HK-2 (cell line): ENCODE data around the gene OR5AC2.

Experiments used
- DNase-seq: peaks from one replicate; pipeline ENCODE4 v3.0.0-alpha.2; 2018; ENCODE audit not compliant: unreplicated experiment

Gene OR5AC2

GRCh38 chr3:98086873-98087272 is at the start of gene OR5AC2:
Gene OR5AC2, plus strand, starts transcription at chr3:98087173. Its CDS starts 0 bp downstream, at chr3:98087173.
- DNase-seq, result no peak

GRCh38 chr3:98038286-98038685 is 48.7 kb upstream of the OR5AC2 start:
- no peak for DNase-seq

- no peak for DNase-seq
These were observed 48.1 kb upstream of the OR5AC2 start for GRCh38 chr3:98038876-98039275.

- DNase-seq, result peak; percentile 75
These were observed 47.5 kb upstream of the OR5AC2 start for GRCh38 chr3:98039322-98040024.

- no peak for DNase-seq
These were observed 45.6 kb upstream of the OR5AC2 start for GRCh38 chr3:98041350-98041749.

GRCh38 chr3:98048586-98048985 is 38.4 kb upstream of the OR5AC2 start:
- no peak for DNase-seq

GRCh38 chr3:98049271-98049670 is 37.7 kb upstream of the OR5AC2 start:
- DNase-seq, result no peak

GRCh38 chr3:98056035-98056434 is 30.9 kb upstream of the OR5AC2 start:
- no peak for DNase-seq

GRCh38 chr3:98057631-98058030 is 29.3 kb upstream of the OR5AC2 start:
- DNase-seq, result no peak

GRCh38 chr3:98058244-98058960 is 28.6 kb upstream of the OR5AC2 start:
- no peak for DNase-seq

- DNase-seq, result no peak
These were observed 18.1 kb upstream of the OR5AC2 start for GRCh38 chr3:98068824-98069223.

GRCh38 chr3:98070840-98071239 is 16.1 kb upstream of the OR5AC2 start:
- no peak for DNase-seq

GRCh38 chr3:98073486-98073885 is 13.5 kb upstream of the OR5AC2 start:
- DNase-seq, result no peak

GRCh38 chr3:98095882-98096281 is 8.9 kb downstream of the OR5AC2 start:
- DNase-seq, result no peak

- DNase-seq, result no peak
These were observed 12.9 kb downstream of the OR5AC2 start for GRCh38 chr3:98099848-98100247.

- no peak for DNase-seq
These were observed 21.2 kb downstream of the OR5AC2 start for GRCh38 chr3:98108162-98108561.

- no peak for DNase-seq
These were observed 23.0 kb downstream of the OR5AC2 start for GRCh38 chr3:98109807-98110549.

- no peak for DNase-seq
These were observed 23.6 kb downstream of the OR5AC2 start for GRCh38 chr3:98110550-98110908.

- no peak for DNase-seq
These were observed 27.3 kb downstream of the OR5AC2 start for GRCh38 chr3:98114264-98114663.

GRCh38 chr3:98115717-98116116 is 28.7 kb downstream of the OR5AC2 start:
- no peak for DNase-seq

GRCh38 chr3:98130421-98130820 is 43.4 kb downstream of the OR5AC2 start, which contains the start of gene OR5H1:
Gene OR5H1, plus strand, starts transcription at chr3:98130721. Its CDS starts 1,977 bp downstream, at chr3:98132698.
- DNase-seq, result no peak

GRCh38 chr3:98136631-98137030 is 49.7 kb downstream of the OR5AC2 start:
- no peak for DNase-seq
